H9 (cell line): ENCODE data around the gene TNC. TPM values are rescaled to one million over a fixed set of nuclear protein-coding genes. Genes with fewer than 3 reads are reported as not detected.

Experiments used
- DNase-seq: peaks from one replicate; pipeline ENCODE4 v3.0.0-alpha.2; 2017
- H2AFZ ChIP-seq: one replicate; pipeline ENCODE4 v1.6.1; 2013; ENCODE audit warnings: mild to moderate bottlenecking, low read length, control low read depth, moderate library complexity
- H2AK5ac ChIP-seq: 2 replicates; pipeline ENCODE4 v1.6.1; 2013; ENCODE audit warnings: low read length, control low read depth, mixed read lengths; ENCODE audit not compliant: insufficient read length
- H2BK120ac ChIP-seq: one replicate; pipeline ENCODE4 v1.6.1; 2013; ENCODE audit warnings: low read depth, mild to moderate bottlenecking, low read length, control low read depth, inconsistent platforms; ENCODE audit not compliant: poor library complexity, severe bottlenecking
- H2BK12ac ChIP-seq: 2 replicates; pipeline ENCODE4 v1.6.1; 2013; ENCODE audit warnings: low read length, control low read depth, mixed read lengths, low read depth; ENCODE audit not compliant: insufficient read length
- H2BK15ac ChIP-seq: 2 replicates; pipeline ENCODE4 v1.6.1; 2013; ENCODE audit warnings: low read depth, low read length, control low read depth
- H2BK20ac ChIP-seq: one replicate; pipeline ENCODE4 v1.6.1; 2013; ENCODE audit warnings: low read depth, mild to moderate bottlenecking, low read length, control low read depth, inconsistent platforms; ENCODE audit not compliant: poor library complexity, severe bottlenecking
- H2BK5ac ChIP-seq: 2 replicates; pipeline ENCODE4 v1.6.1; 2013; ENCODE audit warnings: low read length, control low read depth, mixed read lengths; ENCODE audit not compliant: insufficient read length
- H3K14ac ChIP-seq: 2 replicates; pipeline ENCODE4 v1.6.1; 2013; ENCODE audit warnings: low read length, control low read depth; ENCODE audit not compliant: insufficient read depth
- H3K18ac ChIP-seq: 2 replicates; pipeline ENCODE4 v1.6.1; 2013; ENCODE audit warnings: low read depth, mild to moderate bottlenecking, mixed read lengths, low read length, control low read depth; ENCODE audit not compliant: insufficient read length
- H3K23ac ChIP-seq: 2 replicates; pipeline ENCODE4 v1.6.1; 2013; ENCODE audit warnings: low read length, control low read depth, mixed read lengths, low read depth; ENCODE audit not compliant: insufficient read length
- H3K23me2 ChIP-seq: 2 replicates; pipeline ENCODE4 v1.6.1; 2013; ENCODE audit warnings: low read depth, mild to moderate bottlenecking, mixed read lengths, low read length, control low read depth; ENCODE audit not compliant: insufficient read length, poor library complexity, severe bottlenecking
- H3K27ac ChIP-seq: 2 replicates; pipeline ENCODE4 v1.5.1; 2013; ENCODE audit warnings: low read length, control low read depth, mixed read lengths, low read depth; ENCODE audit not compliant: insufficient read length
- H3K27me3 ChIP-seq: 2 replicates; pipeline ENCODE4 v1.6.1; 2013; ENCODE audit warnings: low read length, control low read depth, inconsistent platforms; ENCODE audit not compliant: insufficient read depth
- H3K4ac ChIP-seq: 2 replicates; pipeline ENCODE4 v1.6.1; 2013; ENCODE audit warnings: low read depth, mild to moderate bottlenecking, control low read depth, inconsistent platforms, low read length, moderate library complexity
- H3K4me1 ChIP-seq: 2 replicates; pipeline ENCODE4 v1.6.1; 2013; ENCODE audit warnings: low read length, control low read depth, inconsistent platforms; ENCODE audit not compliant: insufficient read depth
- H3K4me2 ChIP-seq: 2 replicates; pipeline ENCODE4 v1.6.1; 2013; ENCODE audit warnings: low read length, control low read depth, mixed read lengths; ENCODE audit not compliant: insufficient read length, insufficient read depth
- H3K56ac ChIP-seq: 2 replicates; pipeline ENCODE4 v1.6.1; 2013; ENCODE audit warnings: low read depth, mild to moderate bottlenecking, mixed read lengths, low read length, control low read depth; ENCODE audit not compliant: insufficient read length
- H3K79me1 ChIP-seq: 2 replicates; pipeline ENCODE4 v1.6.1; 2013; ENCODE audit warnings: low read depth, mild to moderate bottlenecking, moderate library complexity, low read length, control low read depth, inconsistent platforms; ENCODE audit not compliant: insufficient read depth, poor library complexity, severe bottlenecking
- H3K79me2 ChIP-seq: 2 replicates; pipeline ENCODE4 v1.6.1; 2013; ENCODE audit warnings: low read length, control low read depth, inconsistent platforms; ENCODE audit not compliant: insufficient read depth
- H3K9ac ChIP-seq: 2 replicates; pipeline ENCODE4 v1.6.1; 2013; ENCODE audit warnings: low read length, control low read depth, mixed read lengths; ENCODE audit not compliant: insufficient read length; ENCODE audit errors: extremely low read depth
- H3K9me3 ChIP-seq: one replicate; pipeline ENCODE4 v1.6.1; 2013; ENCODE audit warnings: low read depth, low read length, inconsistent platforms; ENCODE audit not compliant: control insufficient read depth
- H3T11ph ChIP-seq: one replicate; pipeline ENCODE4 v1.6.1; 2013; ENCODE audit warnings: mild to moderate bottlenecking, low read length, control low read depth, inconsistent platforms
- H4K20me1 ChIP-seq: one replicate; pipeline ENCODE4 v1.6.1; 2013; ENCODE audit not compliant: control insufficient read depth, insufficient read length, insufficient read depth
- H4K5ac ChIP-seq: 2 replicates; pipeline ENCODE4 v1.6.1; 2013; ENCODE audit warnings: low read depth, mild to moderate bottlenecking, mixed read lengths, low read length, control low read depth; ENCODE audit not compliant: insufficient read length
- H4K8ac ChIP-seq: replicated peaks from 2 replicates; pipeline ENCODE4 v1.6.1; 2013; ENCODE audit warnings: low read length, control low read depth, mixed read lengths, low read depth; ENCODE audit not compliant: insufficient read length
- H4K91ac ChIP-seq: 2 replicates; pipeline ENCODE4 v1.6.1; 2013; ENCODE audit warnings: low read depth, mild to moderate bottlenecking, moderate library complexity, mixed read lengths, low read length, control low read depth; ENCODE audit not compliant: insufficient read length
- H3K27ac Mint-ChIP-seq, 3 experiments: 2 replicates in 2 of 3; 3 replicates in 1 of 3; pipeline ENCODE4 v1.8.0; 2020 to 2021; ENCODE audit warnings: mixed read lengths in 3 of 3, mild to moderate bottlenecking in 1 of 3, moderate library complexity in 1 of 3
- H3K27me3 Mint-ChIP-seq: 2 replicates; pipeline ENCODE4 v1.8.0; 2021; ENCODE audit warnings: low read depth, mild to moderate bottlenecking, moderate library complexity, mixed read lengths
- H3K36me3 Mint-ChIP-seq, 3 experiments: 2 replicates in 2 of 3; 3 replicates in 1 of 3; pipeline ENCODE4 v1.8.0; 2020 to 2021; ENCODE audit warnings: low read depth in 3 of 3, mixed read lengths in 3 of 3; ENCODE audit not compliant: insufficient read depth in 1 of 3
- H3K4me1 Mint-ChIP-seq, 2 experiments: 2 replicates each; pipeline ENCODE4 v1.8.0; 2020; ENCODE audit warnings: mixed read lengths in 2 of 2
- H3K4me3 Mint-ChIP-seq, 2 experiments: 2 replicates in 1 of 2; 3 replicates in 1 of 2; pipeline ENCODE4 v1.8.0; 2020 to 2021; ENCODE audit warnings: mild to moderate bottlenecking in 2 of 2, mixed read lengths in 2 of 2, moderate library complexity in 1 of 2
- H3K9me3 Mint-ChIP-seq, 2 experiments: 2 replicates in 1 of 2; 3 replicates in 1 of 2; pipeline ENCODE4 v1.8.0; 2020; ENCODE audit warnings: mild to moderate bottlenecking in 2 of 2, mixed read lengths in 2 of 2, moderate library complexity in 1 of 2
- CTCF ChIP-seq: fragments of 200-600 bp; sonication (generic); conservative IDR thresholded peaks from 3 replicates; pipeline ENCODE4 v1.8.0; 2021; ENCODE audit warnings: antibody characterized with exemption, mild to moderate bottlenecking
- WGBS: extraction: QIAGEN DNeasy Blood & Tissue Kit; methylation state at CpG from one replicate; pipeline ENCODE4 v1.1.7; 2013; ENCODE audit warnings: missing lambda C conversion rate, low lambda C conversion rate, mixed read lengths; ENCODE audit not compliant: insufficient read length; ENCODE audit errors: extremely low coverage; 5-methylcytosine and 5-hydroxymethylcytosine counted together
- total RNA-seq: library from RNA; stranded (reverse); gene quantifications from 2 replicates; pipeline ENCODE4 v1.2.1, GENCODE V29; 2021

The TNC gene
- total RNA-seq, 1 experiment from 2014 or later = 0.63 TPM

- H2AFZ ChIP-seq = no peak overlapping the region
- no peak overlapping the region for H3T11ph ChIP-seq
- H2BK5ac ChIP-seq = no peak overlapping the region
- no peak overlapping the region for H3K23ac ChIP-seq
- H4K20me1 ChIP-seq = no peaks in the 10 kb centered on the region
- no peaks in the 10 kb centered on the region for H3K4me1 ChIP-seq
- no peak overlapping the region for H3K4ac ChIP-seq
- no peak overlapping the region for H3K18ac ChIP-seq
- H3K36me3 Mint-ChIP-seq = no peaks in the 10 kb centered on the region
- H3K27ac Mint-ChIP-seq = no peak overlapping the region
- peaks cover 10% of the 10 kb centered on the region for H3K27me3 Mint-ChIP-seq
- no peak overlapping the region for H2BK20ac ChIP-seq
- H3K14ac ChIP-seq = no peak overlapping the region
- H3K27ac ChIP-seq = no peak overlapping the region
- no peak overlapping the region for H4K8ac ChIP-seq
- H3K79me2 ChIP-seq = no peaks in the 10 kb centered on the region
- no peak overlapping the region for H3K9ac ChIP-seq
- H3K4me2 ChIP-seq = no peak overlapping the region
- no peaks in the 10 kb centered on the region for H3K9me3 ChIP-seq
- H2BK15ac ChIP-seq = no peak overlapping the region
- no CpG with 5 or more reads among the region's 3 CpGs for WGBS
- no peak overlapping the region for H4K5ac ChIP-seq
- H2BK12ac ChIP-seq = no peak overlapping the region
- H2AK5ac ChIP-seq = no peak overlapping the region
- H3K9me3 Mint-ChIP-seq = no peaks in the 10 kb centered on the region
- DNase-seq = no peak
- no peak overlapping the region for H3K4me3 Mint-ChIP-seq
- H4K91ac ChIP-seq = no peak overlapping the region
- H3K23me2 ChIP-seq = no peaks in the 10 kb centered on the region
- no peak overlapping the region for H2BK120ac ChIP-seq
- H3K56ac ChIP-seq = no peak overlapping the region
- TF ChIP-seq CTCF = no peak
- no peaks in the 10 kb centered on the region for H3K27me3 ChIP-seq
- H3K4me1 Mint-ChIP-seq = peaks cover 2 to 3% of the 10 kb centered on the region in 2 experiments; a peak in 2 of 4 replicates
- H3K79me1 ChIP-seq = no peaks in the 10 kb centered on the region
These were observed 23.7 kb upstream of the TNC start for GRCh38 chr9:115141612-115142011.
